Measurements from ENCODE around the gene C4orf50. TPM values are rescaled to one million over a fixed set of nuclear protein-coding genes. Genes with fewer than 3 reads are reported as not detected.

The C4orf50 gene
- polyA plus RNA-seq, 3 donors, result not detected

GRCh38 chr4:6056976-6057766 is 38.9 kb upstream of the C4orf50 start:
- intact Hi-C loops (cut with micrococcal nuclease), result no loop called here
- no peak for TF ChIP-seq CTCF (IDR thresholded peaks at IDR 0.05)

GRCh38 chr4:6055436-6055835 is 37.2 kb upstream of the C4orf50 start:
- no peaks in the 10 kb centered on the region for H3K36me3 ChIP-seq (replicated peaks in 1 of 2; ENCODE audit: control insufficient read depth in 1 of 2, insufficient read depth in 2 of 2, low read length in 2 of 2)
- no peak overlapping the region for H3K9ac ChIP-seq (ENCODE audit: insufficient read depth, low read length, poor library complexity, severe bottlenecking)
- no peaks in the 10 kb centered on the region for H3K4me1 ChIP-seq (ENCODE audit: control insufficient read depth in 1 of 2, insufficient read depth in 2 of 2, low read length in 2 of 2)
- intact Hi-C loops (cut with micrococcal nuclease), result no loop called here
- no peaks in the 10 kb centered on the region for H3K27me3 ChIP-seq (ENCODE audit: control insufficient read depth in 2 of 2, insufficient read depth in 2 of 2, low read length in 2 of 2)
- no peak overlapping the region for H3K27ac ChIP-seq (ENCODE audit: low read depth in 1 of 2, low read length in 2 of 2)
- peaks cover 41 to 44% of the 10 kb centered on the region in 2 donors for H3K9me3 ChIP-seq (replicated peaks in 1 of 2; ENCODE audit: control insufficient read depth in 1 of 2, insufficient read depth in 1 of 2, low read length in 2 of 2)
- H2AFZ ChIP-seq (ENCODE audit: insufficient read depth, low read depth, low read length, poor library complexity, severe bottlenecking), result no peak overlapping the region
- no peak overlapping the region for H3K4me2 ChIP-seq (replicated peaks; ENCODE audit: extremely low read depth, low read length, poor library complexity, severe bottlenecking)
- Mint-ChIP-seq H3K9me3 (peaks cover 23 to 37% (median 33%) of the 10 kb centered on the region in 7 donors), H3K27me3 (ENCODE audit: low read depth in 3 of 3) (peaks cover 0 to 5% (median 2%) of the 10 kb centered on the region in 3 donors), H3K4me1 (no peaks in the 10 kb centered on the region), H3K27ac (no peak overlapping the region), H3K36me3 (no peaks in the 10 kb centered on the region), H3K4me3 (no peak overlapping the region)
- DNase-seq, result no peak
- no peaks in the 10 kb centered on the region for H3K79me2 ChIP-seq (ENCODE audit: insufficient read depth, low read length)
- TF ChIP-seq CTCF (IDR thresholded peaks at IDR 0.05), result no peak
- no peaks in the 10 kb centered on the region for H4K20me1 ChIP-seq (ENCODE audit: insufficient read depth, low read length)
- H3K4me3 ChIP-seq (replicated peaks in 1 of 3; ENCODE audit: low read depth in 2 of 3, low read length in 3 of 3), result no peak overlapping the region
- WGBS (ENCODE audit: insufficient coverage), result 79% methylated on average over 4 of the region's 4 CpGs

More at GRCh38 chr4:6056976-6057766, 38.9 kb upstream of the C4orf50 start:
- Mint-ChIP-seq H3K27me3 (ENCODE audit: low read depth in 3 of 3) (peaks cover 0 to 5% (median 2%) of the 10 kb centered on the region in 3 donors), H3K9me3 (peaks cover 37 to 53% (median 48%) of the 10 kb centered on the region in 7 donors), H3K4me1 (no peaks in the 10 kb centered on the region), H3K27ac (no peak overlapping the region), H3K36me3 (no peaks in the 10 kb centered on the region), H3K4me3 (no peak overlapping the region)
- Histone ChIP-seq H3K36me3 (replicated peaks in 1 of 2; ENCODE audit: control insufficient read depth in 1 of 2, insufficient read depth in 2 of 2, low read length in 2 of 2) (no peaks in the 10 kb centered on the region), H3K4me1 (ENCODE audit: control insufficient read depth in 1 of 2, insufficient read depth in 2 of 2, low read length in 2 of 2) (no peaks in the 10 kb centered on the region), H2AFZ (ENCODE audit: insufficient read depth, low read depth, low read length, poor library complexity, severe bottlenecking) (no peak overlapping the region), H3K4me3 (replicated peaks in 1 of 3; ENCODE audit: low read depth in 2 of 3, low read length in 3 of 3) (no peak overlapping the region), H3K27me3 (ENCODE audit: control insufficient read depth in 2 of 2, insufficient read depth in 2 of 2, low read length in 2 of 2) (no peaks in the 10 kb centered on the region), H3K9me3 (replicated peaks in 1 of 2; ENCODE audit: control insufficient read depth in 1 of 2, insufficient read depth in 1 of 2, low read length in 2 of 2) (peaks cover 55 to 61% of the 10 kb centered on the region in 2 donors), H3K4me2 (replicated peaks; ENCODE audit: extremely low read depth, low read length, poor library complexity, severe bottlenecking) (no peak overlapping the region), H3K27ac (ENCODE audit: low read depth in 1 of 2, low read length in 2 of 2) (no peak overlapping the region), H4K20me1 (ENCODE audit: insufficient read depth, low read length) (no peaks in the 10 kb centered on the region), H3K79me2 (ENCODE audit: insufficient read depth, low read length) (no peaks in the 10 kb centered on the region), H3K9ac (ENCODE audit: insufficient read depth, low read length, poor library complexity, severe bottlenecking) (no peak overlapping the region)
- no peak for DNase-seq
- 94% methylated on average over 10 of the region's 15 CpGs for whole genome bisulfite sequencing (ENCODE audit: insufficient coverage)
